Neutrophil (primary cell): ENCODE data around the gene AP4S1.

Experiments used
- H3K27ac ChIP-seq: fragments of 200-600 bp; sonication (generic); 2 replicates; pipeline ENCODE4 v1.5.1; 2016; ENCODE audit warnings: mild to moderate bottlenecking, moderate library complexity
- H3K27me3 ChIP-seq: fragments of 200-600 bp; sonication (generic); 2 replicates; pipeline ENCODE4 v1.6.0; 2016; ENCODE audit warnings: mild to moderate bottlenecking
- H3K36me3 ChIP-seq: fragments of 200-600 bp; sonication (generic); 2 replicates; pipeline ENCODE4 v1.5.1; 2017
- H3K4me1 ChIP-seq, 2 experiments: fragments of 200-600 bp in 1 of 2; sonication (generic) in 1 of 2; 1 replicate in 1 of 2; 2 replicates in 1 of 2; pipeline versions ENCODE4 v1.5.1 to v1.6.1; 2013 to 2016; ENCODE audit warnings: low read depth in 1 of 2, low read length in 1 of 2, mild to moderate bottlenecking in 1 of 2, moderate library complexity in 1 of 2; ENCODE audit not compliant: control insufficient read depth in 1 of 2, insufficient read depth in 1 of 2
- H3K4me3 ChIP-seq, 2 experiments: fragments of 200-600 bp in 1 of 2; sonication (generic) in 1 of 2; 1 replicate in 1 of 2; 2 replicates in 1 of 2; pipeline ENCODE4 v1.5.1; 2013 to 2016; ENCODE audit warnings: low read depth in 1 of 2, low read length in 1 of 2, mild to moderate bottlenecking in 1 of 2, moderate library complexity in 1 of 2
- H3K9me3 ChIP-seq: fragments of 200-600 bp; sonication (generic); 2 replicates; pipeline ENCODE4 v1.5.1; 2016
- TF ChIP-seq, protein P1 (sequence below): fragments of 200-600 bp; sonication (generic); IDR thresholded peaks from 2 replicates; pipeline ENCODE4 v1.5.1; 2016; ENCODE audit warnings: antibody characterized with exemption

Gene AP4S1

GRCh38 chr14:31075144-31075543 lies 49.7 kb downstream of the AP4S1 start:
- H3K27me3 ChIP-seq, result no peaks in the 10 kb centered on the region
- no peaks in the 10 kb centered on the region for H3K36me3 ChIP-seq
- H3K4me3 ChIP-seq, result no peak overlapping the region
- no peaks in the 10 kb centered on the region for H3K4me1 ChIP-seq
- TF ChIP-seq, protein P1, sequence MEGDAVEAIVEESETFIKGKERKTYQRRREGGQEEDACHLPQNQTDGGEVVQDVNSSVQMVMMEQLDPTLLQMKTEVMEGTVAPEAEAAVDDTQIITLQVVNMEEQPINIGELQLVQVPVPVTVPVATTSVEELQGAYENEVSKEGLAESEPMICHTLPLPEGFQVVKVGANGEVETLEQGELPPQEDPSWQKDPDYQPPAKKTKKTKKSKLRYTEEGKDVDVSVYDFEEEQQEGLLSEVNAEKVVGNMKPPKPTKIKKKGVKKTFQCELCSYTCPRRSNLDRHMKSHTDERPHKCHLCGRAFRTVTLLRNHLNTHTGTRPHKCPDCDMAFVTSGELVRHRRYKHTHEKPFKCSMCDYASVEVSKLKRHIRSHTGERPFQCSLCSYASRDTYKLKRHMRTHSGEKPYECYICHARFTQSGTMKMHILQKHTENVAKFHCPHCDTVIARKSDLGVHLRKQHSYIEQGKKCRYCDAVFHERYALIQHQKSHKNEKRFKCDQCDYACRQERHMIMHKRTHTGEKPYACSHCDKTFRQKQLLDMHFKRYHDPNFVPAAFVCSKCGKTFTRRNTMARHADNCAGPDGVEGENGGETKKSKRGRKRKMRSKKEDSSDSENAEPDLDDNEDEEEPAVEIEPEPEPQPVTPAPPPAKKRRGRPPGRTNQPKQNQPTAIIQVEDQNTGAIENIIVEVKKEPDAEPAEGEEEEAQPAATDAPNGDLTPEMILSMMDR, result no peak
- no peaks in the 10 kb centered on the region for H3K9me3 ChIP-seq
- H3K27ac ChIP-seq, result no peak overlapping the region

- no peaks in the 10 kb centered on the region for H3K27me3 ChIP-seq
- no peaks in the 10 kb centered on the region for H3K36me3 ChIP-seq
- H3K4me1 ChIP-seq, result no peaks in the 10 kb centered on the region
- H3K9me3 ChIP-seq, result no peaks in the 10 kb centered on the region
- no peak overlapping the region for H3K27ac ChIP-seq
- no peak overlapping the region for H3K4me3 ChIP-seq
- TF ChIP-seq, protein P1, result no peak
Measured at GRCh38 chr14:31078766-31079165, 53.3 kb downstream of the AP4S1 start.

DNA sequence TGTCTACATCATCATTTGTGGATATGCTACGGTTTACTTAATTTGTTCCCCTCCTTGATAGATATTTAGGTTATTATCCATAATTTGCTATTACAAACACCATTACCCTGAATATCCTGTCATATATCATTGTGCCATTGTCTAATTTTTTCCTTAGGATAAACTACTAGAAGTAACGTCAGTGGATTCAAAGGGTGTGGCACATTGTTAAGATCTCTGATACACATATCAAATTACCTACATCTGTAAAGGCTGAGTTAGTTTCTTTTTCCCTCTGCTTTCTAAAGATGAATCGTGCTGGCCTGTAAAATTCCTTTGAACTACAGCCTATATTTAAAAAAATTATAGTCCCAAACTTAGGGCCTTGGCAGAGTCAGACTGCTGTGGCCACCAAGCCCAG lies 54.6 kb downstream of the AP4S1 start:
- no peak overlapping the region for H3K27ac ChIP-seq
- H3K9me3 ChIP-seq, result no peaks in the 10 kb centered on the region
- no peaks in the 10 kb centered on the region for H3K4me1 ChIP-seq
- no peaks in the 10 kb centered on the region for H3K36me3 ChIP-seq
- H3K4me3 ChIP-seq, result no peak overlapping the region
- TF ChIP-seq, protein P1, result no peak
- no peaks in the 10 kb centered on the region for H3K27me3 ChIP-seq

- Histone ChIP-seq H3K36me3 (no peaks in the 10 kb centered on the region), H3K27ac (no peak overlapping the region), H3K9me3 (no peaks in the 10 kb centered on the region), H3K4me1 (no peaks in the 10 kb centered on the region), H3K4me3 (no peak overlapping the region), H3K27me3 (no peaks in the 10 kb centered on the region)
- TF ChIP-seq, protein P1, result no peak
Measured at GRCh38 chr14:31080484-31080883, 55.0 kb downstream of the AP4S1 start.

GRCh38 chr14:31083781-31084180 lies 58.3 kb downstream of the AP4S1 start:
- Histone ChIP-seq H3K9me3 (no peaks in the 10 kb centered on the region), H3K4me1 (no peaks in the 10 kb centered on the region), H3K4me3 (no peak overlapping the region), H3K36me3 (no peaks in the 10 kb centered on the region), H3K27ac (no peak overlapping the region), H3K27me3 (no peaks in the 10 kb centered on the region)
- TF ChIP-seq, protein P1, result no peak

DNA sequence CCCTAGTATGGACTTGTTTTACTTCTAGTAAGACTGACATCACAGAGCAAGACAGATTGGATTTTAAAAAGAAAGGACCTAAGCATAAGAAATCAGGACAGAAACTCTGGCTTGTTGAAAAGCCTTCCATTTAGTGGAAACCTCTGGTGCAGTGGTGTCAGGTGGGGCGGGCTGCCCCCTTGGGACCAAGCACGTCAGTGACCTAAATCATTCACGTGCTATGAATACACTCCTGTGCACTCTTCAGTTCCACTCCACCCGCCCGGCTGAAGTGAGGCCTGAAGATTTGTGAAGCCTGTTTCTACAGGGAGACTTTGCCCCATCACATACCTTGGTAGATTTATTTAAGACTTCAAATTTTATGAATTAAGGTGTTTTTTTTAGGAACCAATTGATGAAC lies 58.9 kb downstream of the AP4S1 start:
- H3K36me3 ChIP-seq, result no peaks in the 10 kb centered on the region
- H3K4me3 ChIP-seq, result no peak overlapping the region
- H3K9me3 ChIP-seq, result no peaks in the 10 kb centered on the region
- no peaks in the 10 kb centered on the region for H3K4me1 ChIP-seq
- H3K27me3 ChIP-seq, result no peaks in the 10 kb centered on the region
- TF ChIP-seq, protein P1, result no peak
- H3K27ac ChIP-seq, result no peak overlapping the region
